GM18507 (cell line): ENCODE results near the gene ATP1B3.
"Not testable (repeated sequence)": the region's sequence is repeated elsewhere in the genome, so short reads cannot be mapped to it uniquely, and the experiment has no call there.

Source experiments
- DNase-seq: peaks from one replicate; pipeline ENCODE4 v3.0.0; 2011; ENCODE audit warnings: low read depth; ENCODE audit not compliant: insufficient read length; ENCODE audit errors: extremely low spot score
- FAIRE-seq: peaks from 2 replicates; lab custom pipeline; 2011; peaks lifted over from hg19 to GRCh38; lab: Jason Lieb, UNC

ATP1B3 gene

GRCh38 chr3:141974777-141975176 is 98.3 kb downstream of the ATP1B3 start:
- FAIRE-seq, DNase-seq: not testable (repeated sequence)
